Measurements from ENCODE around the gene DAGLA. TPM values are rescaled to one million over a fixed set of nuclear protein-coding genes. Genes with fewer than 3 reads are reported as not detected.

The DAGLA gene, protein sequence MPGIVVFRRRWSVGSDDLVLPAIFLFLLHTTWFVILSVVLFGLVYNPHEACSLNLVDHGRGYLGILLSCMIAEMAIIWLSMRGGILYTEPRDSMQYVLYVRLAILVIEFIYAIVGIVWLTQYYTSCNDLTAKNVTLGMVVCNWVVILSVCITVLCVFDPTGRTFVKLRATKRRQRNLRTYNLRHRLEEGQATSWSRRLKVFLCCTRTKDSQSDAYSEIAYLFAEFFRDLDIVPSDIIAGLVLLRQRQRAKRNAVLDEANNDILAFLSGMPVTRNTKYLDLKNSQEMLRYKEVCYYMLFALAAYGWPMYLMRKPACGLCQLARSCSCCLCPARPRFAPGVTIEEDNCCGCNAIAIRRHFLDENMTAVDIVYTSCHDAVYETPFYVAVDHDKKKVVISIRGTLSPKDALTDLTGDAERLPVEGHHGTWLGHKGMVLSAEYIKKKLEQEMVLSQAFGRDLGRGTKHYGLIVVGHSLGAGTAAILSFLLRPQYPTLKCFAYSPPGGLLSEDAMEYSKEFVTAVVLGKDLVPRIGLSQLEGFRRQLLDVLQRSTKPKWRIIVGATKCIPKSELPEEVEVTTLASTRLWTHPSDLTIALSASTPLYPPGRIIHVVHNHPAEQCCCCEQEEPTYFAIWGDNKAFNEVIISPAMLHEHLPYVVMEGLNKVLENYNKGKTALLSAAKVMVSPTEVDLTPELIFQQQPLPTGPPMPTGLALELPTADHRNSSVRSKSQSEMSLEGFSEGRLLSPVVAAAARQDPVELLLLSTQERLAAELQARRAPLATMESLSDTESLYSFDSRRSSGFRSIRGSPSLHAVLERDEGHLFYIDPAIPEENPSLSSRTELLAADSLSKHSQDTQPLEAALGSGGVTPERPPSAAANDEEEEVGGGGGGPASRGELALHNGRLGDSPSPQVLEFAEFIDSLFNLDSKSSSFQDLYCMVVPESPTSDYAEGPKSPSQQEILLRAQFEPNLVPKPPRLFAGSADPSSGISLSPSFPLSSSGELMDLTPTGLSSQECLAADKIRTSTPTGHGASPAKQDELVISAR
- polyA plus RNA-seq (2013, experiment 1 of 2) = 3.7 TPM
- polyA plus RNA-seq (2013, experiment 2 of 2) = 3.5 TPM

DNA sequence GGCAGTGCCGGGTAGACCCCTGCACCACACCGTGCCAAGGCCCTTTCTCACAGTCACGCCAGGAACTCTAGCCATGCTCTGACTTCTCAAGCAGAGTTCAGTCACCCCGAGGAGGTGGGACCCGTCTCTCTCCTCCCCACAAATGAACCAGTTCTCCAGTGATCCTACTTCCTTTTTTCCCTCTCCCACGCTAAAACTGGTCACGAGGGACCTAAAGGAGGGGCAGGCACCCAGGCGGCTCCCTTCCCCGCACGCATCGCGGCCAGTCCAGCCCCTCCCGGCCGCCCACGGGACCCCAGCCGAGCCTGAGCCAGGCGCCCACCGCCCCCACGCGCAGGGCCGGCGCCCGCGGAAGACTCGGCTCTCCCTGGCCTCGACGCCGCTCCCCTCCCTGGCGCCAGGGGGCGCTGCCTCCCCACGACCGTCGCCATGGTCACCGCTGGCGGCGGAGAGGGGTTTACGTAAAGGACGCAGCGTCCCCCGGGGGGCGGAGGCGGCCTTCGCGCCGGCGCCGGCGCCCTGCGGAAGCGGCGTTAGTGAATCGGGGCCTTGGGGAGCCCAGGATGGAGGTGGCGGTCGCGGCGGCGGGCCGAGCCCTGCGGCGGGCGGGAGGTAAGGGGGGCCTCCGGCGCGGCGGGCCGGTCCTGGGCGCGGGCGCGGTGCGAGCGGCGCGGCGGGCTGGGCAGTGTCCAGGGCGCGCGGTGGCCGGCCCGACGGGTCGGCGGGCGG lies at the start of gene DAGLA:
TSS of gene DAGLA (plus strand) at position 499 of the 729 bp plus-strand sequence. CDS start 39,765 bp downstream, outside the sequence.
- Histone ChIP-seq H3K79me1 (ENCODE audit: low read depth, low read length) (no peaks in the 10 kb centered on the region), H3K4ac (ENCODE audit: low read length) (peak within 1 kb of the TSS; percentile 38), H3K9me3 (replicated peaks in 1 of 2; ENCODE audit: control insufficient read depth in 2 of 2, insufficient read depth in 1 of 2, low read depth in 1 of 2, low read length in 2 of 2) (peaks cover 0 to 1% of the 10 kb centered on the region in 2 donors), H2AFZ (ENCODE audit: low read length) (peak within 1 kb of the TSS; percentile 94), H4K8ac (ENCODE audit: low read depth, low read length) (peak within 1 kb of the TSS; percentile 92), H2BK12ac (ENCODE audit: low read length) (peak within 1 kb of the TSS; percentile 42), H3K23ac (ENCODE audit: low read depth, low read length, poor library complexity) (peak within 1 kb of the TSS; percentile 97), H3K18ac (ENCODE audit: low read length) (peak within 1 kb of the TSS; percentile 94), H3K27ac (replicated peaks; ENCODE audit: low read length) (peak within 1 kb of the TSS; percentile 32), H3K4me1 (ENCODE audit: control insufficient read depth in 2 of 2, insufficient read depth in 1 of 2, low read depth in 1 of 2, low read length in 2 of 2) (peaks cover 11 to 14% of the 10 kb centered on the region in 2 donors), H2BK15ac (ENCODE audit: low read length) (peak within 1 kb of the TSS; percentile 8), H3K27me3 (ENCODE audit: control insufficient read depth in 3 of 3, insufficient read depth in 3 of 3, low read depth in 1 of 3, low read length in 3 of 3) (peaks cover 0 to 49% (median 6%) of the 10 kb centered on the region in 3 experiments), H2BK120ac (ENCODE audit: low read depth, low read length) (peak within 1 kb of the TSS; percentile 90), H2BK5ac (ENCODE audit: low read length) (no peak within 1 kb of the TSS), H3K9ac (ENCODE audit: low read depth, low read length, poor library complexity) (peak within 1 kb of the TSS; percentile 78), H3K36me3 (replicated peaks in 1 of 2; ENCODE audit: control insufficient read depth in 2 of 2, insufficient read depth in 2 of 2, low read length in 2 of 2) (no peaks in the 10 kb centered on the region), H3K4me3 (ENCODE audit: low read length in 2 of 2) (peak within 1 kb of the TSS; percentile 56 to 80), H4K91ac (ENCODE audit: low read depth, low read length, poor library complexity) (peak within 1 kb of the TSS; percentile 68), H3K14ac (ENCODE audit: low read length) (peak within 1 kb of the TSS; percentile 90), H3K4me2 (ENCODE audit: insufficient read depth, low read length, poor library complexity, severe bottlenecking) (peak within 1 kb of the TSS; percentile 73), H2AK5ac (ENCODE audit: low read depth, low read length) (peak within 1 kb of the TSS; percentile 93)
- no CpG with 5 or more reads among the region's 84 CpGs for WGBS, 2 donors (ENCODE audit: extremely low coverage in 2 of 2, insufficient read length in 2 of 2, insufficient replicate concordance in 1 of 2)
- peak; percentile 81 for DNase-seq (ENCODE audit: low spot score)

DNA sequence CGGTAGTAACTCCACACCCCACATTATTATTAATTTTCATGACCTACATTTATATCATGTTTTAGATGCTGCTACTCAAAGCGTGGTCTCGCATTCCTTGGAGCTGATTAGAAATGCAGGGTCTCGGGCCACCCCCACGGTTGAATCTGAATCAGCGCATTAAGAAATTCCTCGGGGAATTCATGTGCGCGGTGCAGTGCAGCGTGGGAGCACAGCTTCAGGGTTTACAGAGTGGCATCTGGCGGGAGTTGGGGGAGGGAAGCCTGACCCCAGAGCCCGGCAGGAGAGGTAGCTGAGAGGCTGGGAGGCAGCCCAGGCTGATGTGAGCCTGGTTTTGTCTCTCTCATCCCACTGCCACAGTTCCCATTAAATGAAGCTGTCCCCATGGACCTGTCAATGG lies 48.1 kb upstream of the DAGLA start:
- no peak overlapping the region for H2BK15ac ChIP-seq (ENCODE audit: low read length)
- H2BK12ac ChIP-seq (ENCODE audit: low read length) = no peak overlapping the region
- no peak overlapping the region for H3K27ac ChIP-seq (replicated peaks; ENCODE audit: low read length)
- no peaks in the 10 kb centered on the region for H3K36me3 ChIP-seq (replicated peaks in 1 of 2; ENCODE audit: control insufficient read depth in 2 of 2, insufficient read depth in 2 of 2, low read length in 2 of 2)
- peak overlapping the region; percentile 59 for H2AFZ ChIP-seq (ENCODE audit: low read length)
- H3K18ac ChIP-seq (ENCODE audit: low read length) = peak overlapping the region; percentile 0
- H3K9ac ChIP-seq (ENCODE audit: low read depth, low read length, poor library complexity) = no peak overlapping the region
- H3K14ac ChIP-seq (ENCODE audit: low read length) = no peak overlapping the region
- H4K8ac ChIP-seq (ENCODE audit: low read depth, low read length) = no peak overlapping the region
- H2BK120ac ChIP-seq (ENCODE audit: low read depth, low read length) = no peak overlapping the region
- H3K27me3 ChIP-seq (ENCODE audit: control insufficient read depth in 3 of 3, insufficient read depth in 3 of 3, low read depth in 1 of 3, low read length in 3 of 3) = peaks cover 0 to 2% (median 0%) of the 10 kb centered on the region in 3 experiments
- peaks cover 14 to 23% of the 10 kb centered on the region in 2 donors for H3K4me1 ChIP-seq (ENCODE audit: control insufficient read depth in 2 of 2, insufficient read depth in 1 of 2, low read depth in 1 of 2, low read length in 2 of 2)
- no CpG with 5 or more reads among the region's 12 CpGs for WGBS, 2 donors (ENCODE audit: extremely low coverage in 2 of 2, insufficient read length in 2 of 2, insufficient replicate concordance in 1 of 2)
- no peak overlapping the region for H2AK5ac ChIP-seq (ENCODE audit: low read depth, low read length)
- H3K4me2 ChIP-seq (ENCODE audit: insufficient read depth, low read length, poor library complexity, severe bottlenecking) = no peak overlapping the region
- no peak overlapping the region for H3K23ac ChIP-seq (ENCODE audit: low read depth, low read length, poor library complexity)
- H3K9me3 ChIP-seq (replicated peaks in 1 of 2; ENCODE audit: control insufficient read depth in 2 of 2, insufficient read depth in 1 of 2, low read depth in 1 of 2, low read length in 2 of 2) = no peaks in the 10 kb centered on the region
- H4K91ac ChIP-seq (ENCODE audit: low read depth, low read length, poor library complexity) = no peak overlapping the region
- no peaks in the 10 kb centered on the region for H3K79me1 ChIP-seq (ENCODE audit: low read depth, low read length)
- no peak overlapping the region for H2BK5ac ChIP-seq (ENCODE audit: low read length)
- H3K4me3 ChIP-seq (ENCODE audit: low read length in 2 of 2) = no peak overlapping the region
- DNase-seq (ENCODE audit: low spot score) = no peak
- no peak overlapping the region for H3K4ac ChIP-seq (ENCODE audit: low read length)

DNA sequence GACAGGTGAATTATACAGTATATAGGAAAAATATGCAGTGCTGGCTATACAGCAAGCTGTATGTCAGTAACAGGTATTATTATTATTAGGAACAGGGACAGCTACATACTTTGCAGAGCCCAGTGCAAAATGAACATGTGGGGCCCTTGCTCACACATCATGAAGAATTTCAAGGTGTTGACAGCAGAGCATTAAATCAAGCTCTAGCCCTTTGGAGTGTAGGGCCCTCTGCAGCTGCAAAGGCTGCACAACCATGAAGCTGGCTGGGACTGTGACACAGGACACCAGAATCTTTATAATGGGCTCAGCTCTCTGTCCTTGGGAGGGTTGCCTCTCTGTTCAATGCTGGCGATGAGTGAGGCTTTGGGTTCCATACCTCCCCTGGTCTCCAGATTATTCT lies 44.9 kb upstream of the DAGLA start:
- H3K27me3 ChIP-seq (ENCODE audit: control insufficient read depth in 3 of 3, insufficient read depth in 3 of 3, low read depth in 1 of 3, low read length in 3 of 3) = peaks cover 0 to 2% (median 0%) of the 10 kb centered on the region in 3 experiments
- no peak overlapping the region for H2BK5ac ChIP-seq (ENCODE audit: low read length)
- H2BK15ac ChIP-seq (ENCODE audit: low read length) = no peak overlapping the region
- no peak overlapping the region for H3K14ac ChIP-seq (ENCODE audit: low read length)
- H2BK12ac ChIP-seq (ENCODE audit: low read length) = no peak overlapping the region
- no peak overlapping the region for H4K91ac ChIP-seq (ENCODE audit: low read depth, low read length, poor library complexity)
- no peak overlapping the region for H4K8ac ChIP-seq (ENCODE audit: low read depth, low read length)
- no peak overlapping the region for H3K23ac ChIP-seq (ENCODE audit: low read depth, low read length, poor library complexity)
- peaks cover 8 to 24% of the 10 kb centered on the region in 2 donors for H3K4me1 ChIP-seq (ENCODE audit: control insufficient read depth in 2 of 2, insufficient read depth in 1 of 2, low read depth in 1 of 2, low read length in 2 of 2)
- no peak overlapping the region for H3K4ac ChIP-seq (ENCODE audit: low read length)
- no peak overlapping the region for H2BK120ac ChIP-seq (ENCODE audit: low read depth, low read length)
- WGBS, 2 donors (ENCODE audit: extremely low coverage in 2 of 2, insufficient read length in 2 of 2, insufficient replicate concordance in 1 of 2) = no CpG with 5 or more reads among the region's 1 CpG
- H3K27ac ChIP-seq (replicated peaks; ENCODE audit: low read length) = no peak overlapping the region
- H3K4me3 ChIP-seq (ENCODE audit: low read length in 2 of 2) = no peak overlapping the region
- H2AFZ ChIP-seq (ENCODE audit: low read length) = no peak overlapping the region
- H3K4me2 ChIP-seq (ENCODE audit: insufficient read depth, low read length, poor library complexity, severe bottlenecking) = no peak overlapping the region
- no peaks in the 10 kb centered on the region for H3K36me3 ChIP-seq (replicated peaks in 1 of 2; ENCODE audit: control insufficient read depth in 2 of 2, insufficient read depth in 2 of 2, low read length in 2 of 2)
- H2AK5ac ChIP-seq (ENCODE audit: low read depth, low read length) = no peak overlapping the region
- no peaks in the 10 kb centered on the region for H3K79me1 ChIP-seq (ENCODE audit: low read depth, low read length)
- no peak overlapping the region for H3K9ac ChIP-seq (ENCODE audit: low read depth, low read length, poor library complexity)
- H3K18ac ChIP-seq (ENCODE audit: low read length) = no peak overlapping the region
- no peaks in the 10 kb centered on the region for H3K9me3 ChIP-seq (replicated peaks in 1 of 2; ENCODE audit: control insufficient read depth in 2 of 2, insufficient read depth in 1 of 2, low read depth in 1 of 2, low read length in 2 of 2)
- no peak for DNase-seq (ENCODE audit: low spot score)

Data from neuronal stem cell (in vitro differentiated cells).